HG02588 (cell line): ENCODE measurements around the gene YWHAE.
"Not testable (repeated sequence)": the region's sequence is repeated elsewhere in the genome, so short reads cannot be mapped to it uniquely, and the experiment has no call there.

Source experiments
- ATAC-seq: cut with Tn5 transposase; IDR thresholded peaks from one replicate; pipeline ENCODE4 v1.9.1; 2021; ENCODE audit warnings: mild to moderate bottlenecking, moderate library complexity; ENCODE audit not compliant: unreplicated experiment

Gene YWHAE

DNA sequence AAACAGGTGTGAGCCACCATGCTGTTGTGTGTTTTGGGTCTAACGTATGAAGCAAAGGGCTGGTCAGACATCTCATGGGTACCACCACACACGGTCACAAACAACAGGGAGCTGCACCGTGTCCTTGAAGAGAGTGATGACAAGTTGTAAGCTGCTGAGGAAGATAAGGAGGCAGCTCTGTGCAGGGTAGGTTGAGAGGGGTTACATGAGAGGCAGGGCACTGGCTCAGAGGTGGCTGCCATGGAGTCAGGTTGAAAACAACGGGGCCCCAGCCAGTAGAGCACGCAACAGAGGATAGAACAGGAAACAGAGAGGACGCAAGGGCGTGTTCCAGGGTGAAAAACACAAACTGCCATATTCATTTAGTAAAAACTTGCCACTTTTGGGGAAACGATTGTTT lies 68.3 kb downstream of the YWHAE start:
- no peak for ATAC-seq

DNA sequence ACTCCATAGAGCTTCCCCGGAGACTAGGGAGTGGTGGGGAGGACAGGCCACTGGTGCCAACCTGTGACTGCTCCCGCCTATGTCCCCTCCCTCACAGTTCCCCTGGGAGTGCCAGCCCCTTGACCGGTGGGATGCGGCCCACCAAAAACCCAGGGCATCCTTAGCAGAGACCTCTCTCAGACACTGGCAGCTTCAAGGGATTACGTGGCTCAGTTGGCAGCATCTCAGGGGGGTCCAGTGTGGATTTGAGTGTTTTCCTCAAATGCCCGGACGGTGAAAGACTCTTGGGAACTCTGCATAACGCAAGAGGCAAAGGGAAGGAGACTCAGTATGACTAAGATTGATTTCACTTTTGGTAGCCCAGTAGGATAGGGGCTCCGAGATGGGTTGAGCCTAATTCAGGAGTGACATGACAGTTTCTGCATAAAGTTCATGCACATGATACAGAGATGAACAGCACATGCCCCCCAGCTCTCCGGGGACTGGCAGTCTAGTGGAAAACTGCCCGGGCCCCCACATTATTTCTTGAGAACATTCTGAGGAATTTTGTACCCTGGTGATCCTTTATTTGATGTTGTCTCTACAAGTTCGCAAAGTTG lies 70.2 kb downstream of the YWHAE start:
- ATAC-seq = no peak

DNA sequence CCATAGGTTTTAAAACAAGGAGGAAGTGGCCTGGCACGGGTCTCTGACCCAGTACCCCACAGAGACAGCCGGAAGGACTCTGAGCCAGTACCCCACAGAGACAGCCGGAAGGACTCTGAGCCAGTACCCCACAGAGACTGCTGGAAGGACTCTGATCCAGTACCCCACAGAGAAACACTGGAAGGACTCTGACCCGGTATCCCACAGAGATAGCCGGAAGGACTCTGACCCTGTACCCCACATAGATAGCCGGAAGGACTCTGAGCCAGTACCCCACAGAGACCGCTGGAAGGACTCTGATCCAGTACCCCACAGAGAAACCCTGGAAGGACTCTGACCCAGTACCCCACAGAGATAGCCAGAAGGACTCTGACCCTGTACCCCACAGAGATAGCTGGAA lies 71.6 kb downstream of the YWHAE start:
- ATAC-seq = no peak

DNA sequence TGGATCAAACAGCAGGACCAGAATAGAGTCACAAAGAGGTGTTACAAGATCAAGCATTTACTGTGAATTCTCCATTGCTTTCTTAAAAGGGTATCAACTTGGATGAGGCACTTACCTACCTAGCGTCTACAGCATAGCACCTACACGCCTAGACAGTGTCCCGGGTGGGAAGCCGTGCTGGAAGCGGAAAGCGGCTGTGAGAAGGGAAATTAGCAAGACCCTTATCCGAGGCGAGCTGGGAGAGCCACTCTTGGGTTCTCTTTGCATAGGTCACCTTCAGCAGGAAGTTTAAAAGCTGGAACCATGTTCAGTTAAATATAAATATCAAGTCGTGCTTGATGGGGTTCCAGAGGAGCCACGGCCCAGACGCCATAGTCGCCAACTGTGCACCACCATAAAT lies 74.3 kb downstream of the YWHAE start:
- no peak for ATAC-seq

DNA sequence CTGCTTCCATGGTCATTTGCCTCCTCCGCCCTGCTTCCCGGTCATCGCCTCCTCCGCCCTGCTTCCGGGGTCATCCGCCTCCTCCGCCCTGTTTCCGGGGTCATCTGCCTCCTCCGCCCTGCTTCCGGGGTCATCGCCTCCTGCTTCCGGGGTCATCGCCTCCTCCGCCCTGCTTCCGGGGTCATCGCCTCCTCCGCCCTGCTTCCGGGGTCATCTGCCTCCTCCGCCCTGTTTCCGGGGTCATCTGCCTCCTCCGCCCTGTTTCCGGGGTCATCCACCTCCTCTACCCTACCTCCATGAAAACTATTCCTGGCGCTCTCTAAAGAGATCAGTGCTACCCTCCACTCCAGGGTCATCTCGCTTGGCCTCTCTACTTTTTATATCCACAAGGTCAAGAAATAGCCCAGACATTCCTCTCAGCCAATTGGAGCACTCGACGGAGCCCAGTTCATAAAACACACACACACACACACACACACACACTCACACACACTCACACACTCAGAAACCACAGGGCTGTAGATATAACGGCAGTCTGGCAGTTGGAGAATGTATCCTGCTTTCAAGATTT lies 75.7 kb downstream of the YWHAE start:
- no peak for ATAC-seq

DNA sequence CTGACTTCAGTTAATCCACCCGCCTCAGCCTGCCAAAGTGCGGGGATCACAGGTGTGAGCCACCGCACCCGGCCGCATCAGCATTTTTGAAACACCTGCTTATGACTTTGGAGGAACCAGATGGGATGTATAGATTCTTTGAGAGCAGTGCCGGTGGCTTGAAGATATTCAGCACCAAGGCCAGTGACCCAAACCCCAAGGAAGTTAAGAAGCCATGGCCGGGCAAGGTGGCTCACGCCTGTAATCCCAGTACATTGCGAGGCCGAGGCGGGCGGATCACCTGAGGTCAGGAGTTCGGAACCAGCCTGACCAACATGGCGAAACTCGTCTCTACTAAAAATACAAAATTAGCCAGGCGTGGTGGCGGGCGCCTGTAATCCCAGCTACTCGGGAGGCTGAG lies 76.7 kb downstream of the YWHAE start:
- ATAC-seq = no peak

DNA sequence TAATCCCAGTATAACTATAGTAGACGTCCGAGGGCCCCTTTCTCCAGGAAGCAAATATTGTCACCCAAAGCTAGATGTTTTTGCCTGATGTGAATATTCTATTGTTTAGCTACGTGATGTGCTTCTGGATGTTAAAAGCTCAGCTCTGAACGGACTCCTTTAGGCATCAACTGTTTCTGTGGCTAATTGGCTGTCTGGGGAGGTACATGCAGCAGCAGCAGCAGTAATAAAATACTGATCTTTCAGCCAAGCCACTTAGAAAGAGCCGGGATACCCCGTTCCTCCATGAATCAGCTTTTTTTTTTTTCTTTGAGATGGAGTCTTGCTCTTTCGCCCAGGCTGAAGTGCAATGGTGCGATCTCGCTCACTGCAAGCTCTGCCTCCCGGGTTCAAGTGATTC lies 77.5 kb downstream of the YWHAE start:
- no peak for ATAC-seq

DNA sequence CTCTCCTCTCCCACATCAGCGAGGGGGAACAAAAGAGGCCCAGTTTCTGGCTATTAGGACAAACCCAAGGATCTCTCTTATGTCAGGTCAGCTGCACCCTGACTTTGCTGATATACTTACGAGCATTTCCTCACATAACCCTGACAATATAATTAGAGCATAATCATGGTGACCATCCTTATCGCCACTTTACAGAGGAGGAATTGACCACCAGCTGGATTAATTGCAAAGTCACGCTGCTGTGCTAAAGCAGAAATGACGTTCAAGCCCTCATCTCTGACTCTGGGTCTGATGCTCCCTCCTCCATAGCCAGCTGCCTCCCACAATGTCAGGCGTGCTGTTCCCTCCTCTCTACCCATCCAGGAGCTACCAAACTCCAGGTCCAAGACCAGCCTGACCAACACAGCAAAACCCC lies 78.0 kb downstream of the YWHAE start:
- no peak for ATAC-seq

DNA sequence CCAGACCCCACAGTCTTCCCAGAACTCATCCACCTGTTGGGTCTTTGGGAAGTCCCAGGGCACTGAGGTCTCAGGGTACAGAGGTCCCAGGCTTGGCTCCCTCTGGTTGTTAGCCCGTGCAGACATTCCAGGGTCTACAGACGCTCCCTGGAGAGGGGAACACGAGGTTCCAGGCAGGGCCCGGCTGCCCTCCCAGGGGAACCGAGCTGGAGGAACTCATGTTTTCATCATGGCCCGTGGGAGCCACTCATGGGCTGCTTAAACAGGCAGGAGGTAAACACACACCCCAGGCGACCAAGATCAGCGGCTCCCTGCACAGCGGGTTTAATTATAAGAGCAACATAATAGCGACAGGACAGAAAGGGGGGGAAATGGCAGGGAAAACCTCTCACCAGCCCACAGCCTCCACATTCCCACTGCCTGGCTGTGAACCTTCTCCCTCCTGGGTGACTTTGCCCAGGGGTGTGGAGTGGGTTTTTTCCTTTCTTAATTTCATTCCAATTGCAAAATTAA lies 84.1 kb downstream of the YWHAE start:
- ATAC-seq = no peak

DNA sequence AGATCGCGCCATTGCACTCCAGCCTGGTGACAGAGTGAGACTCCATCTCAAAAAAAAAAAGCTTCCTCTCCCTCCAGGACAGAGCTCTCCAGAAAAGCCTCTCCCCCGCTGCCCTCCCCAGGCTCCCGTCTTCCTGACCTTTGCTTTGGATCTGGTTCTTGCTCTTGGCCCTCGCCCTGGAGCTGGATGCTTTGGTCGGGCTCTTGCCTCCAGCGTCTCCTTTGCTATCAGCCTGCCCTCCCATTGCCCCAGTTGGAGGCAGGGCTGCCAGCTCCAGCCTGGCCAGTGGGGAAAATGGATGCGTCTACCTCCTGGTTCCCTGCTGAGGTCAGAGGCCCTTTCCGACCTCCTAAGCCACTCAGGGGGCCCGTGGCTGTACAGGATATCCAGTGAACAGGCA lies 84.6 kb downstream of the YWHAE start:
- ATAC-seq = no peak

DNA sequence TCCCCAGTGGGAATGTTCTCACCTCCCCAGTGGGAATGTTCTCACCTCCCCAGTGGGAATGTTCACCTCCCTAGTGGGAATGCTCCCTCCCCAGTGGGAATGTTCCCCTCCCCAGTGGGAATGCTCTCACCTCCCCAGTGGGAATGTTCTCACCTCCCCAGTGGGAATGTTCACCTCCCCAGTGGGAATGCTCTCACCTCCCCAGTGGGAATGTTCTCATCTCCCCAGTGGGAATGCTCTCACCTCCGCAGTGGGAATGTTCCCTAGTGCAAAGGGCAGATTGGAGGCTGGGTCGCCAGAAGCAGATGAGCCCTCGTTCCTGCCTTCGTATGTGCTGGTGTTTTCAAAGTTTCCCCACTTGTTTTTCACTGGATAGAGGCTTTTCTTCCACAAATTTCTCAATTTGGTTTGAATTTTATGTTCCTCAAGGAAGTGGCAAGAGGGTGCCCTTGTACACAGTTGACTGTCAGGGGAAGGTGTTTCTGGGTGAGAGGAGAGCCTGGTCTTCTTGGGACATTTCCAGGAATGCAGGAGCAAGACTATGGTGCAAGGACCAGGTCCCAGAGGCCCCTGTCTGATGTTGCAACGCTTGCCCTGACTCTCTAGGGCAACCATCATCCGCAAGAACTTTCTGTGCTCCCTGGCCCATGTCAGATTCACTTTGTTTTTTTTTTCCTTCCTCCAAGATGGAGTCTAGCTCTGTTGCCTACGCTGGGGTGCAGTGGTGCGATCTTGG lies 86.6 kb downstream of the YWHAE start:
- ATAC-seq = no peak

DNA sequence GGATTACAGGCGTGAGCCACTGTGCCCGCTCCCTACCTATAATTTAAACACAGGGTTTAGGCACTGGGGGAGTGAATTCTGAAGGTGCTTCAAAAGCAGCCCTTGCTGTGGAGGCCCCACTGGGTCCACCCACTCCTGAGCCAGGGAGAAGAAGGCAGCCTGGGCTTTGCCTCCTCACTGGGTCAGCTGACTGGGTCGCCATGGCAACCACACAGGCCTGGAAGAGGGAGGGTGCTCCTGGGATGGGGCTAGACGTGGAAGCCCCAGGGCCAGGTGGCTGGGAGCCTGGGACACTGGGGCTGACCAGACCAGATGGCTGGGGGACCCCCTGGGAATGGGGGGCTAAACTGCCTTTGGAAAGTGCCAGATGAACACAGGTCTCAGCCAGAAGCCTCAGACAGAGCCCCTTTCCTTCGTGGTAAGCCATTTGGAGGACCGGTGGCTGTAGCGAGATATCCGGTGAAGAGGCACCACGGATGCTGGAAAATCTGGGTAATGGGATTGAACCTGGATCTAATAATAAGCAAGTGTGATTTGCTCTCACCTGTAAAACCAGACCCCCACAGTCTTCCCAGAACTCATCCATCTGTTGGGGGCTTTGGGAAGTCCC lies 87.7 kb downstream of the YWHAE start:
- no peak for ATAC-seq

DNA sequence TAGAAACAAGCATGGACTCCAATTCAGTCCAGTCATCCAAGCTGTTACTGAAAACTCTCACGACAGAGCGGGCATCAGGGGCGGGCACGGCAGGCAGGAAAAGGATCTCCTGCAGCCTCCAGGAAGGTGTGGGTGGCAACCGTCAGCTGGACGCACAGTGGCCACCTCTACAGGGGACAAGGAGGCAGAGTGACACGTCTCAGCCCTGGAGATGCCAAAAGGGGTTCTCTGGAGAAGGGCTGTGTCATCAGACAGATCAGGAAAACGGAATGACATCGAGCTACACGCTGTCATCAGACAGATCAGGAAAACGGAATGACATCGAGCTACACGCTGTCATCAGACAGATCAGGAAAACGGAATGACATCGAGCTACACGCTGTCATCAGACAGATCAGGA lies 92.2 kb downstream of the YWHAE start:
- not testable (repeated sequence) for ATAC-seq

DNA sequence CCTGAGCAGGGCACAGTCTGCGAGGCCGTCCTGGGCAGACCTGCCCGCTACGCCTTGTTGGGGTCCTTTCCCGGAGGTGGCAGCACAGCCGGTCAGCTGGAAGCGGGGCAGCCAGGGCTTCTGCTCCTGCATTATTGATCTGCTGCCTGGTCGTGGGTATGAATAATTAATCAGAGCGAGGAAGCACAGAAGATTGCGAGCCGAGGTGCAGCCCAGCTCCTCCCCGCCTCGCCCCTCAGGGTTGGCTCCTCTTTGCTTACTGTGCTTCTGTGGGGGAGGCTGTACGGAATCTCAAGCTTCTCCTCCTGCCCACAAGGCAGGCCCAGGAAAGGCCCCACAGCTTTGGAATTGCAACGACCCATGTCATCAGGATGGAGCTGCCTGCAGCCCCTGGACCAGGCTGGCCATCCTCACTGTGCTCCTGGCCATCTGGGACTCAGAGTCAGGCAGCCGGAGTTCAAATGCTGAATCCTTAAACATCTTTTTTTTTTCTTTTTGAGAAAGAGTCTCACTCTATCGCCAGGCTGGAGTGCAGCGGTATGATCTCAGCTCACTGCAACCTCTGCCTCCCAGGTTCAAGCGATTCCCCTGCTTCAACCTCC lies 95.0 kb downstream of the YWHAE start:
- ATAC-seq = no peak

DNA sequence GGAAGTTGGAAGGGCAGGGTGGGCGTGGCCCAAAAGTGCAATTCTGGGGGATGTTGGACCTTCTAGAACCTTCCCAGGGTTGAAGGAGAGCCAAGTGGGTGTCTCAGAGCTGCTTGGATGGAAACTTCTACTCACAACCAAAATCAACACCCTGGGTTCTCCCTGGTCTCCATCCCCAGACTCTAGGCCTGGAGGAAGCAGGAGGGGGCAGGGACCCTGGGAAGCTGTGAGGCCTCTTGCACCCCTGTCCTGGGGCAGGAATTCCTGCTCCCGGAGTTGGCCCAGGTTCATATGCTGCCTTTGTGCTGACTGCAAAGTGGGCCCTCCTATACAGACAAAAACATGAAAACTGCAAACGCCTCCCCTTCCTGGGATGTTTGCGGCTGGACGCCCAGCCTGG lies 95.5 kb downstream of the YWHAE start:
- ATAC-seq = no peak

DNA sequence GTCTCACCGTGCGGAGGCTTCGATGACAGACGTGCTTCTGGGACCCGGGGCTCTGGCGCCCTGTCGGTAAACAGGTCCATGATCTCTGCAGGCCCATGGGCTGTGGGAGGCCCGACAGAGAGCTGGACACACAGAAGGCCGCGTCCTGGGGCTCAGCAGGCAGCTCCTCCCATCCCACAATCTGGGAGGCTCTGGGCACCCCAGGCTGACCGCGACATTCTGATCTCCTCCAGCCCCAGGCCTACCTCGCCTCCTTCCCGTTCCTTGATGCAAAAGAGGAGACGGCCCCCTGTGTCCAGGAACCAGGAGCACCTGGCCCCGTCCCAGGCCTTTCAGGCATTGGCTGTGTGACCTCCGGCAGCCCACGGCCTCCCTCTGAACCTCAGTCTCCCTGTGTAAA lies 97.3 kb downstream of the YWHAE start:
- ATAC-seq = no peak

DNA sequence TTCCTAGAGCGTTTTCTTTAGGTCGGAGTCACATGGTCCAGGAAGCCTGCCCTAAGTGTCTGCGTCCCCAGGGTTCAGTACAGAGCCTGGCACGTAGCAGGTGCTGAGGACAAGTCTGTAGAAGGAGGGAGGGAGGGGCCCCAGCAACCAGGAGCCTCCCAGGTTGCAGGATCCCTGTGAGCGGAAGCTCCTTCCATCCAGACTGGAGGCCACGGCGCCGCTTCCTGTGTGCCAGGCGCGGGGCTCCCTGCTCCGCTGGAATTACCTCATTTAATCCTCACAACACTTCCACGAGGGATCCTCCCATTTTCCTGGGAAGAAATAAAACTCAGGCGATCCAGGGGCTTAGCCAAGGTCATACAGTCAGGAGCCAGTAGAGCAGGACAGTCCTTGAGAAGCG lies 98.5 kb downstream of the YWHAE start:
- ATAC-seq = no peak

DNA sequence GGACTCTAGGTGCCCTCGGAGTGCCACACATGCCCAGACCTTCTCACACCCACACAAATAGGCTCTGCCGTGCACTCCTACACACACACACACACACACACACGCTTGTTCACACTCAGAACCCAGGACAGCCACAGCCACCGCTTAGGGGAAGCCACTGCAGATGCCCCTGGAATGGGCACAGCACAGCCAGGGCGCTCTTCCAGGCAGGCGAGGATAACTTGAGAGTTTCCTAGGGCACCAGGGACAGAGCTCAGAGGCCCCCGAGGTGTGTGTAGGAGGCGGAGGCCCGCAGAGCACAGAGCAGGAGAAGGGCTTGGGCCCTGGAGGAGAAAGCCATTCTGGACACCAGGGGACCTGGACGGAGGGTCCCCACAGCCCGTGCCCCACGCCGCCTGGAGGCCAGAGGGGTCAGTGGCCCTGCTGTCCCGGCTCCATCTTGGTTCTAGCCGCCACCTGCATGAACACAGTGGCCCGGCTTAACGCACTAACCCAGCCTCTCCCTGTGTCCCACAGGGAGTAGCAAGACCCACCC lies 99.6 kb downstream of the YWHAE start:
- ATAC-seq = no peak

DNA sequence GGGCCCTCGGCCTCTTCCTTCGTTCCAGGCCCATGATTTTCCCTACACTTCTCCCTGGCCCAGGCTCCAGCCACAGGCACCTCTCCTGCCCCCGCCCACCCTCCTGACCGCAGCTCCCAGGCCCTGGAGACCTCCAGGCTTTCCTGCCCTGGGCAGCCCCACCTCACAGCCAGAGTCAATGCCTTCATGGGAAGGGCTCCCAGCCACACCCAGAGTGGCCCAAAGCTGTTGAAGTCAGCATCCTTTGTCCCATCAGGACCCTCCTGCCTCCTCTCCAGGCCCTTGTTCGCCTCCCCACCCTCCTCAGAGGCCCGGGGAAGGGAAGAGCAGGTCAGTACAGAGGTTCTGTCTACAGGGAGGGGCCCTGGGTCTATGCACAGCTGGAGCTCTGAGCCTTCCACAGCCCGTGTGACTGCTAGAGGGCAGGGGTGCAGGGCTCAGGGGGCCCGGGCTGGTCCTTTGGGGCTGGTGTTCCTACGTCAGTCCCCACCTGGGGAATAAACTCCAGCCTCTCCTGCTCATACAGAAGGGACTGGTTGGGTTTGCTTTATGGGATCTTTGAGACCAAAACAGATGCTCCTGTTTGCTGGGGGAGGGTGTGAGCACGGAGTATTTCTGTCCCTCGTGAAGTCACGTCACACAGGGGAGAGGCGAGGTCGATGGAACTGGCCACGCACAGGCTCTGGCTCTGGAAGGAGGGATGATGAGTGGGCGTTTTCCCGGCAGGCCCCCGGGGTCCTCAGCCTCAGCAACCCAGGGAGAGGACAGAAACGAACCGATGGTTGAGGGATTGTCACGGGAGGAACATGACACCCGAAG lies 100.3 kb downstream of the YWHAE start:
- no peak for ATAC-seq

DNA sequence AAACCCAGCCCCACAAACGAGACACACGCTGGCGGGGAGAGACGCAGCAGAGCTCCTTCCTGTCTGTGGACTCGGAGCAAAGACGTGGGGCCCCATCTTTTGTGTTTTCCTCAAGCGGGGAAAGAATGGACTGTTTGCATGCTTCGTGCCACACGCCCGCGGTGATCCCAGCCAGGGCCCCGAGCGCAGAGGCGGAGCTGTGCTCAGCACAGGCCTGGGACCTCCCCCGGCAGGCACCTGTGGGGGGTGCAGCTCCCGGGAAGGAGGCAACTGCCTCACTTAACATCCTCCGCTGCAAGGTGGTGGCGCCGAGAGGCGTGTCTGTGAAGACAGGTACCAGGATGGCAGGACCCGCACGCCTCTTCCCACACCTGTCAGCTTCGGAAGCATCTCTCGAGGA lies 101.4 kb downstream of the YWHAE start:
- no peak for ATAC-seq
